IPS-20b (cell line): Measurements from ENCODE around the gene PSMF1.

ENCODE experiments used
- H3K27ac ChIP-seq: one replicate; pipeline ENCODE4 v1.5.1; 2013; ENCODE audit warnings: low read length
- H3K27me3 ChIP-seq: 2 replicates; pipeline ENCODE4 v1.6.1; 2013; ENCODE audit warnings: mild to moderate bottlenecking, low read length, inconsistent platforms; ENCODE audit not compliant: insufficient read depth
- H3K36me3 ChIP-seq: 2 replicates; pipeline ENCODE4 v1.6.1; 2013; ENCODE audit warnings: low read depth, mild to moderate bottlenecking, inconsistent platforms, low read length, moderate library complexity; ENCODE audit not compliant: insufficient read depth
- H3K4me1 ChIP-seq: 2 replicates; pipeline ENCODE4 v1.6.1; 2013; ENCODE audit warnings: mild to moderate bottlenecking, control low read depth, inconsistent platforms, low read length, moderate library complexity; ENCODE audit not compliant: insufficient read depth
- H3K4me3 ChIP-seq: 2 replicates; pipeline ENCODE4 v1.5.1; 2013; ENCODE audit warnings: mild to moderate bottlenecking, low read length, inconsistent platforms
- H3K9ac ChIP-seq: 2 replicates; pipeline ENCODE4 v1.6.1; 2013; ENCODE audit warnings: low read depth, mild to moderate bottlenecking, inconsistent platforms, low read length, moderate library complexity
- H3K9me3 ChIP-seq: 2 replicates; pipeline ENCODE4 v1.6.1; 2013; ENCODE audit warnings: mild to moderate bottlenecking, low read depth, low read length, inconsistent platforms; ENCODE audit not compliant: insufficient read depth

PSMF1 gene

GRCh38 chr20:1102016-1102415 lies 16.4 kb upstream of the PSMF1 start:
- no peaks in the 10 kb centered on the region for H3K4me1 ChIP-seq
- H3K36me3 ChIP-seq = no peaks in the 10 kb centered on the region
- no peak overlapping the region for H3K27ac ChIP-seq
- no peaks in the 10 kb centered on the region for H3K27me3 ChIP-seq
- H3K9me3 ChIP-seq = peaks cover 6% of the 10 kb centered on the region
- H3K4me3 ChIP-seq = no peak overlapping the region
- no peak overlapping the region for H3K9ac ChIP-seq

- peaks cover 6% of the 10 kb centered on the region for H3K9me3 ChIP-seq
- H3K9ac ChIP-seq = no peak overlapping the region
- H3K4me1 ChIP-seq = no peaks in the 10 kb centered on the region
- no peak overlapping the region for H3K27ac ChIP-seq
- no peaks in the 10 kb centered on the region for H3K36me3 ChIP-seq
- no peaks in the 10 kb centered on the region for H3K27me3 ChIP-seq
- H3K4me3 ChIP-seq = no peak overlapping the region
These were observed 14.7 kb upstream of the PSMF1 start for GRCh38 chr20:1103751-1104150.

- no peak overlapping the region for H3K4me3 ChIP-seq
- H3K36me3 ChIP-seq = no peaks in the 10 kb centered on the region
- H3K9ac ChIP-seq = no peak overlapping the region
- H3K27ac ChIP-seq = no peak overlapping the region
- H3K4me1 ChIP-seq = no peaks in the 10 kb centered on the region
- peaks cover 6% of the 10 kb centered on the region for H3K9me3 ChIP-seq
- H3K27me3 ChIP-seq = no peaks in the 10 kb centered on the region
These were observed 12.7 kb upstream of the PSMF1 start for GRCh38 chr20:1105599-1106194.

- Histone ChIP-seq H3K27me3 (no peaks in the 10 kb centered on the region), H3K27ac (no peak overlapping the region), H3K4me1 (no peaks in the 10 kb centered on the region), H3K36me3 (no peaks in the 10 kb centered on the region), H3K9ac (no peak overlapping the region), H3K4me3 (no peak overlapping the region), H3K9me3 (peaks cover 3% of the 10 kb centered on the region)
These were observed 11.2 kb upstream of the PSMF1 start for GRCh38 chr20:1107176-1107575.

- Histone ChIP-seq H3K4me1 (no peaks in the 10 kb centered on the region), H3K27me3 (no peaks in the 10 kb centered on the region), H3K36me3 (no peaks in the 10 kb centered on the region), H3K27ac (no peak overlapping the region), H3K9ac (no peak overlapping the region), H3K9me3 (no peaks in the 10 kb centered on the region), H3K4me3 (no peak overlapping the region)
These were observed 9.9 kb upstream of the PSMF1 start for GRCh38 chr20:1108437-1108920.

- Histone ChIP-seq H3K36me3 (no peaks in the 10 kb centered on the region), H3K9ac (no peak overlapping the region), H3K27me3 (no peaks in the 10 kb centered on the region), H3K4me1 (peaks cover 4% of the 10 kb centered on the region; the same call in 1 of the 2 replicates), H3K9me3 (no peaks in the 10 kb centered on the region), H3K27ac (no peak overlapping the region), H3K4me3 (no peak overlapping the region)
These were observed 5.5 kb upstream of the PSMF1 start for GRCh38 chr20:1112908-1113307.

GRCh38 chr20:1118004-1118335 lies 432 bp upstream of the PSMF1 start:
- Histone ChIP-seq H3K9me3 (no peaks in the 10 kb centered on the region), H3K4me3 (peak overlapping the region; percentile 99), H3K9ac (peak overlapping the region; percentile 95; the same call in 1 of the 2 replicates), H3K27ac (peak overlapping the region; percentile 4), H3K27me3 (no peaks in the 10 kb centered on the region), H3K36me3 (peaks cover 24% of the 10 kb centered on the region), H3K4me1 (peaks cover 9% of the 10 kb centered on the region; the same call in 1 of the 2 replicates)

GRCh38 chr20:1119128-1119505 lies 715 bp downstream of the PSMF1 start:
- peak overlapping the region; percentile 95 for H3K9ac ChIP-seq
- no peaks in the 10 kb centered on the region for H3K9me3 ChIP-seq
- peak overlapping the region; percentile 99 for H3K4me3 ChIP-seq
- no peaks in the 10 kb centered on the region for H3K27me3 ChIP-seq
- H3K4me1 ChIP-seq = peaks cover 9% of the 10 kb centered on the region; the same call in 1 of the 2 replicates
- peak overlapping the region; percentile 24 for H3K27ac ChIP-seq
- peaks cover 27% of the 10 kb centered on the region for H3K36me3 ChIP-seq

GRCh38 chr20:1119524-1119923 lies 1.1 kb downstream of the PSMF1 start:
- no peaks in the 10 kb centered on the region for H3K27me3 ChIP-seq
- no peaks in the 10 kb centered on the region for H3K9me3 ChIP-seq
- peak overlapping the region; percentile 99 for H3K4me3 ChIP-seq
- H3K36me3 ChIP-seq = peaks cover 30% of the 10 kb centered on the region
- no peak overlapping the region for H3K27ac ChIP-seq
- H3K4me1 ChIP-seq = peaks cover 9% of the 10 kb centered on the region; the same call in 1 of the 2 replicates
- peak overlapping the region; percentile 95 for H3K9ac ChIP-seq

GRCh38 chr20:1121429-1121828 lies 3.0 kb downstream of the PSMF1 start:
- Histone ChIP-seq H3K4me1 (peaks cover 9% of the 10 kb centered on the region; the same call in 1 of the 2 replicates), H3K27ac (no peak overlapping the region), H3K9ac (peak overlapping the region; percentile 13; the same call in 1 of the 2 replicates), H3K27me3 (no peaks in the 10 kb centered on the region), H3K36me3 (peaks cover 49% of the 10 kb centered on the region), H3K4me3 (no peak overlapping the region), H3K9me3 (no peaks in the 10 kb centered on the region)

- no peak overlapping the region for H3K9ac ChIP-seq
- no peak overlapping the region for H3K4me3 ChIP-seq
- H3K4me1 ChIP-seq = peaks cover 8% of the 10 kb centered on the region; the same call in 1 of the 2 replicates
- H3K27me3 ChIP-seq = no peaks in the 10 kb centered on the region
- H3K9me3 ChIP-seq = no peaks in the 10 kb centered on the region
- H3K27ac ChIP-seq = no peak overlapping the region
- H3K36me3 ChIP-seq = peaks cover 61% of the 10 kb centered on the region
These were observed 4.2 kb downstream of the PSMF1 start for GRCh38 chr20:1122388-1123315.

GRCh38 chr20:1123666-1124065 lies 5.3 kb downstream of the PSMF1 start:
- Histone ChIP-seq H3K4me3 (no peak overlapping the region), H3K9ac (no peak overlapping the region), H3K27ac (no peak overlapping the region), H3K36me3 (peaks cover 71% of the 10 kb centered on the region), H3K27me3 (no peaks in the 10 kb centered on the region), H3K9me3 (no peaks in the 10 kb centered on the region), H3K4me1 (0 out of 2 replicates have a peak, but pooled peaks cover 5% of the 10 kb centered on the region)
